ENCODE results near the gene DCUN1D2. TPM values are rescaled to one million over a fixed set of nuclear protein-coding genes. Genes with fewer than 3 reads are reported as not detected.

The DCUN1D2 gene
- total and polyA plus RNA-seq, 10 of the 15 experiments (the other 5 are each of a cell fraction or from before 2014, with no cell fraction given): 2.5 to 23.6 (median 9.3) TPM

- 85% methylated on average over 16 of the region's 16 CpGs for WGBS (ENCODE audit: insufficient coverage, insufficient replicate concordance, low lambda C conversion rate, missing lambda C conversion rate)
- SMC1A ChIA-PET (ENCODE audit: uncharacterized antibody, unreplicated experiment): no interaction called here
- in situ Hi-C loops (cut with MboI) (no loop called here), intact Hi-C loops (cut with micrococcal nuclease; ENCODE audit: unreplicated experiment) (no loop called here)
- no peak overlapping the region for H3K4me2 ChIP-seq (ENCODE audit: control insufficient read depth, insufficient read depth)
- H2AFZ ChIP-seq (ENCODE audit: control insufficient read depth, low read depth, low read length): no peak overlapping the region
- H3K36me3 ChIP-seq (ENCODE audit: control insufficient read depth in 2 of 2, insufficient read depth in 2 of 2, low read length in 1 of 2): peaks cover 3 to 4% of the 10 kb centered on the region in 2 experiments; a peak in 2 of 4 replicates
- no peaks in the 10 kb centered on the region for H3K4me1 ChIP-seq (ENCODE audit: control insufficient read depth, insufficient read depth, low read length)
- DNase-seq (ENCODE audit: low read depth, low spot score) (no peak), ATAC-seq (no peak), FAIRE-seq (no peak)
- H3K27ac ChIP-seq (ENCODE audit: control insufficient read depth, insufficient read depth): no peak overlapping the region
- TF ChIP-seq HDAC2 (IDR thresholded peaks at IDR 0.05): no peak
- no peak for TF ChIP-seq BHLHE40 (IDR thresholded peaks at IDR 0.05; ENCODE audit: borderline replicate concordance in 1 of 2, low read depth in 2 of 2, low read length in 1 of 2)
- TF ChIP-seq ZZZ3 (IDR thresholded peaks at IDR 0.05; ENCODE audit: control insufficient read depth, insufficient read length, low read depth): no peak
- no peak for TF ChIP-seq CREB1 (IDR thresholded peaks at IDR 0.05; ENCODE audit: low read depth)
- no peak for TF ChIP-seq IRF3 (IDR thresholded peaks at IDR 0.05)
- no peak for TF ChIP-seq MAX (IDR thresholded peaks at IDR 0.05; ENCODE audit: low read depth, low read length)
- TF ChIP-seq NBN (IDR thresholded peaks at IDR 0.05): no peak
- no peak for TF ChIP-seq SIN3A (IDR thresholded peaks at IDR 0.05; ENCODE audit: low read depth, low read length)
- TF ChIP-seq, protein P1, sequence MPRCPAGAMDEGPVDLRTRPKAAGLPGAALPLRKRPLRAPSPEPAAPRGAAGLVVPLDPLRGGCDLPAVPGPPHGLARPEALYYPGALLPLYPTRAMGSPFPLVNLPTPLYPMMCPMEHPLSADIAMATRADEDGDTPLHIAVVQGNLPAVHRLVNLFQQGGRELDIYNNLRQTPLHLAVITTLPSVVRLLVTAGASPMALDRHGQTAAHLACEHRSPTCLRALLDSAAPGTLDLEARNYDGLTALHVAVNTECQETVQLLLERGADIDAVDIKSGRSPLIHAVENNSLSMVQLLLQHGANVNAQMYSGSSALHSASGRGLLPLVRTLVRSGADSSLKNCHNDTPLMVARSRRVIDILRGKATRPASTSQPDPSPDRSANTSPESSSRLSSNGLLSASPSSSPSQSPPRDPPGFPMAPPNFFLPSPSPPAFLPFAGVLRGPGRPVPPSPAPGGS (IDR thresholded peaks at IDR 0.05; ENCODE audit: borderline replicate concordance, insufficient read depth, low read depth, low read length, poor library complexity, severe bottlenecking): no peak
- no peak for TF ChIP-seq HCFC1 (IDR thresholded peaks at IDR 0.05; ENCODE audit: low read length)
- TF ChIP-seq RAD51 (IDR thresholded peaks at IDR 0.05): no peak
- no peak for TF ChIP-seq ZNF24 (IDR thresholded peaks at IDR 0.05)
- TF ChIP-seq NFYA (IDR thresholded peaks at IDR 0.05; ENCODE audit: borderline replicate concordance, low read depth, low read length): no peak
- no peak for TF ChIP-seq ZNF207 (IDR thresholded peaks at IDR 0.05; ENCODE audit: borderline replicate concordance)
- TF ChIP-seq MTA2 (IDR thresholded peaks at IDR 0.05; ENCODE audit: low read depth): no peak
- POLR2A ChIA-PET: no interaction called here
- H3K9ac ChIP-seq (ENCODE audit: control insufficient read depth, insufficient read depth, low read length): no peak overlapping the region
- H3K4me3 ChIP-seq: no peak overlapping the region
- H3K9me3 ChIP-seq (replicated peaks; ENCODE audit: control insufficient read depth, insufficient read depth, low read length): no peaks in the 10 kb centered on the region
- RAD21 ChIA-PET (ENCODE audit: unreplicated experiment): no interaction called here
- H3K27me3 ChIP-seq (replicated peaks in 1 of 2; ENCODE audit: control insufficient read depth in 2 of 2, insufficient read depth in 2 of 2, low read length in 1 of 2): no peaks in the 10 kb centered on the region
- BruUV-seq (replicated peaks): no TSS peak
- no peaks in the 10 kb centered on the region for H4K20me1 ChIP-seq (ENCODE audit: control insufficient read depth, insufficient read depth)
- CTCF ChIA-PET: no interaction called here
- no peaks in the 10 kb centered on the region for H3K79me2 ChIP-seq (ENCODE audit: control insufficient read depth, insufficient read depth, low read length)
These were observed 41.8 kb upstream of the DCUN1D2 start for GRCh38 chr13:113532156-113532806.
